Measurements from ENCODE around the gene HEXD.
"Not testable (repeated sequence)": the region's sequence is repeated elsewhere in the genome, so short reads cannot be mapped to it uniquely, and the experiment has no call there.

HEXD gene

DNA sequence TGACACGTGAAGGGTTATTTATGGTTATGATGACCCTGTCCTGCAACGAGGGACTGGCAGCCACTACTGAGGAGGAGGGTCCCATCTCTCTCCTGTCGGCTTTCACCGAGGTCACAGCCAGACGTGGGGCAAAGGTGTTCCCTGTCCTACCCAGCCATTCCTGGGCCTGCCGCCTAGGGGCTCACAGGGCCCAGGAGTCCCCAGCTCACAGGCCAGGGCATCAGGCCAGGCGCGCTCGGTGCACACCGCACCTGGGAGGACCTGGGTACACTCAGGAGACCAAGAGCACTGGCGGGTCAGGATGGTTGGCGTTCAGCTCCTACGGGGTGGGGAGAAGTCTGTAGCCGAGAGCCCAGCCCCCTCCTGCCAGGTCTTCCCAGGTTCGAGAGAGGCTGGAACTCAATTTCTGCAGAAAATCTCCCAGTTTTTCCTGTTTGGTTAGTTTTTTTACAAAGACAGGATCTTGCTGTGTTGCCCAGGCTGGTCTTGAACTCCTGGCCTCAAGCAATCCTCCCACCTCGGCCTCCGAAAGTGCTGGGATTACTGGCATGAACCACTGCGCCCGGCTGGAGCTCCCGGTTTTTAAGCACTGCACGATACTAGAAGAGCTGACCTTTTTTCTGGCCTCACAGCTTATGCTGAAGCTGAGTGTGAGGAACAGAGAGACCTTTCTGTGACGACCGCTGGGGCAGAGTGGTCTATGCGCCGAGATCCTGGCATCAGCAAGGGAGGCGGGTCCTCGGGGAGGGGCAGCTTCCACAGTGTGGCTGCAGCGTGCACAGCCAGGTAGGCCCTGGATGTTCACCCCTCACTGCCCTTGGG lies 24.7 kb downstream of the HEXD start:
- no peak for DNase-seq

DNA sequence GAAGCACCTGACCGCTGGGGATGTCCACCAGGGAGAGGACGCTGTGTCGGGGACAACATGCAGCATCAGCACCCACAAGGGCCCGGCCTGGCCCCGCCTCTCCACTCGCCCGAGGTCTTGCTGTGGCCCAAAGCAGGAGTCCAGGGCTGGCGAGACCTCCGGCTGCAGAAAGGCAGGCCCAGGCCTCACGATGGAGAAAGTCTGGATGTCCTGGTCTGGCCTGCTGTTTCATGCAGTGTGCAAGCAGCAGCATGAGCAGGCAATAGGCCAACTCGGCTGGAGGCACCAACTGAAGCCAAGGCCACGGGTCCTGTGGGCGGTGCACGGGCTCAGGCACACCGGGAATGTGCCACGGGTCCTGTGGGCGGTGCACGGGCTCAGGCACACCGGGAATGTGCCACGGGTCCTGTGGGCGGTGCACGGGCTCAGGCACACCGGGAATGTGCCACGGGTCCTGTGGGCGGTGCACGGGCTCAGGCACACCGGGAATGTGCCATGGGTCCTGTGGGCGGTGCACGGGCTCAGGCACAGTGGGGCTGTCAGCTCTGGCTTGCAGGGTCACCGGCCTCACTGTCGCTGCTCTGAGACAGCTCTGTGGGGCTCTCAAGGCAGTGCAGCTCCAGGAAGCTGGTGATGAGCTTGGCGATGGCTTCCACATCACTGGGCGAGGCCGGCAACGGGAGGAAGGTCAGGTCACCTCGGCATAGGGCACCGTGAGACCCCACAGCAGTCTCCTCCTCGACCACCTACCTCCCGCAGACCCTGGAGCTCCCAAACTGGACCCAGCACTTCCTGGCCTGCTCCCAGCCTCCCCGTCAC lies 25.5 kb downstream of the HEXD start:
- DNase-seq, result no peak

DNA sequence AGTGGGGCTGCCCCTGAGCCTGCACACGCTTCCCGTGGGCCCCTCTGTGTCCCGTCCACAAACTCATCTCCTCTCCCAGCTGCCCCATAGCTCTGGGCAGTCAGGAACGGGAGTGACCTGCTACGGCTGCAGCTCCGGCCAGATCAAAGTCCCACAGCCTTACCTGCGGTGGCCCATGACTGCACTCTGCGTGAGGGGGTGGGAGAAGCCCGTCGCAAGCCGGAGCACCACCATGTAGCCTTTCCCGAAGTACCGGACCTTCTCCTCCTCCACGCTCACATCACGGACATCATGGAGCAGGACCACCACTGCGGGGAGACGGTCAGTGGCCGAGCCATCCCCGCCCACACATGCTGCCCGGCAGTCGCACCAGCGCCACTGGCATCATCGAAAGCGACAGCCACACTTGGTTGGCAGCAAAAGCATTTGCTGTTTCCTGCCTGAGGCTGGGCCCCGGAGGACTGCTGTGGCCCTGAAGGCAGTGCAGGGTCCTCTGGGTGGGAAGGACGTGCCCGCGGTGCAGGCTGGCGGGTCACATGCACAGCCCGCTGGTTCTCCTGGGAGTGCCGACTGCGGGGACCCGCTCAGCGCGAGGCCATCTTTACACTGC lies 26.2 kb downstream of the HEXD start:
- no peak for DNase-seq

DNA sequence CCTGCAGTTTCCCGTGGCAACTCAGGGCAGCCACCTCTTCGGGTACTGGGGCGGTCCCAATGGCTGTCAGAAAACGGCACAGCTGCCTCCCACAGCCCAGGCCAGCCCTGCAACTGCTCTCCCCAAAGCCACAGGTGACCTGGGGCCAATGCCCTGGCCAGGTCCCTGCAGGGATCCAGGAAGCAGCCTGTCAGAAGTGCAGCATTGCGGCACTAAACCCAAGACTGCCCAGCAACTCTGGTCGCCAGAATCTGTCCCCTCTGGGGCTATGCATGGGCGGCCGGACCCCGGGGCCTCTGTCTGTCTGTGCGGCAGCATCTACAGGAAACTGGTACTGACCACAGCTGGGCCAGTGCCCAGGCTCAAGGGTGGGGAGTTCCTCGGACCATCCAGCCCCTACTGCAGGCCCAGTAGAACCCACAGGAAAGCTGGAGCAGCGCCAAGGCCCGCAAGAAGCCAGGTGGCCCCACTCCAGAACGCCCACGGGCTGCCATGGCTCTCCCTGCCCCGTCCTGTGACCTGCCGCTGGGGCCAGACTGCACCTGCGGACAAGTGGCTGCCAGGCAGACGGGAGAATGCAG lies 26.9 kb downstream of the HEXD start:
- no peak for DNase-seq

DNA sequence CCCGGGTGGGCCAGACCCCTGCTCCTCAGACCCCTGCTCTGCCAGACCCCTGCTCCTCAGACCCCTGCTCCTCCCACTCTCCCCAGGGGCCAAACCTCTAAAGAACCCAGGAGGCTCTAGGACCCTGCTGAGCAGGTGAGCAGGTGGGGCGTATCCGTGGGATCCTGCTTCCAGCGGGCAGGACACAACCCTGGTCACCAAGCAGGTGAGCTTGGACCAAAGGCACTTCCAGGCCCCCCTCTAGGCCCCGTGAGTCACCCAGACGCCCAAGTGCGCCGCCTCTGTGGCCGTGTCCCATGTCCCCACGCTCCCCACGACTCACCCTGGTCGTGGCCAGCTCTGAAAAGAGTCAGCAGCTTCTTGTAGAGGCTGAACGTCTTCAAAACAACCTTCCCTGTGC lies 27.4 kb downstream of the HEXD start:
- DNase-seq, result no peak

DNA sequence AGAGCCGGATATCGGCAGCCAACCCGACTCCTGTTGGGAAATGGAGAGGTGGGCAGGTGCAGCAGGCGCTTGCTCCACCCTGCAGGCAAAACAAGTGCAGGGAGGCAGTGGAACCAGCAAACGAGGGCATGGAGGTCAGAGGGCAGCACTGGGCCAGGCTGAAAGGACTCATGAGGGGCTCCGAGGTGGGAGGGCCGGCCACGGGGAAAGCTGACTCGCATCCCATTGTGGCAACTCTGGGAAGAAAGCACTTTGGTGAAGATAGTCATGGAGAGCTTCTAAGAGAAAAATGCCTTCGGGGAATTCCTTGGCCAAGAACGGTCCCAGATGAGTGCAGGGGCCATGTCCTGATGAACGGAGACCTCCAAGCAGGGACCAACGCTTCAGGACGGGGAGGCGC lies 28.0 kb downstream of the HEXD start:
- DNase-seq, result no peak

DNA sequence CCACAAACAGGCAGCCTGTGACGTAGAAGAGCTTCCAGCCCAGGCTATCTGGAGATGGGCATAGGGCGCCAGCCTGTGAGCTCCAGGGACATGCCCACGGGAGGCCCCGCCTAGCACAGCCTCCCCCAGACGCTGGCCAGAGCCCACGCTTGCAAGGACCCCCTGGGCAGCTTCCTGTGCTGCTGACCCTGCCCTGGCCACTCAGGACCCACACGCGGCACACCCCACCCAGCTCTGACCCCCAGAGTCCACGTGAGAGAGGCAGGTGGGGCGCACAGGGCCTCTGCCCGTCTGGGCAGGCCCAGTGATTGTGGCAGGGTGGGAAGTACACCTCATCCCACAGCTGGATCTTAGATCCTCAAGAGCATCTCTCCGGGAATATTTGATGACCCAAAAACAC lies 28.5 kb downstream of the HEXD start:
- DNase-seq, result no peak

DNA sequence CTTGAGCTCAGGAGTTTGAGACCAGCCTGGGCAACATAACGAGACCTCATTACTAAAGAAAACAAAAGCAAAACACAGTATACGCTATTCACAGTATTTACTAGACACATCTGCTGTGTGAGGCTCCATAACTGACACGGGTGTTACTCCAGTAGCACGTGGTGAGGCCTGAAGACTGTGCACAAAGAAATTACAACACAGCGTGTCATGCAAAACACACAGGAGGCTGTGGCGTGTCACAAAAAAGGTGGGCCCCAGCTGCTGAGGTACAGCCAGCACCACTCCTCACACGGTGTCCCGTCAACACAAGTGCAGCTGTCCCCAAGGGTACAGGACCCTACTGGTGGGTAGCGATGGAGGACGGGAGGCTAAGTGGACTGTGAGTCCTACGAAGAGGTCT lies 29.7 kb downstream of the HEXD start:
- no peak for DNase-seq

DNA sequence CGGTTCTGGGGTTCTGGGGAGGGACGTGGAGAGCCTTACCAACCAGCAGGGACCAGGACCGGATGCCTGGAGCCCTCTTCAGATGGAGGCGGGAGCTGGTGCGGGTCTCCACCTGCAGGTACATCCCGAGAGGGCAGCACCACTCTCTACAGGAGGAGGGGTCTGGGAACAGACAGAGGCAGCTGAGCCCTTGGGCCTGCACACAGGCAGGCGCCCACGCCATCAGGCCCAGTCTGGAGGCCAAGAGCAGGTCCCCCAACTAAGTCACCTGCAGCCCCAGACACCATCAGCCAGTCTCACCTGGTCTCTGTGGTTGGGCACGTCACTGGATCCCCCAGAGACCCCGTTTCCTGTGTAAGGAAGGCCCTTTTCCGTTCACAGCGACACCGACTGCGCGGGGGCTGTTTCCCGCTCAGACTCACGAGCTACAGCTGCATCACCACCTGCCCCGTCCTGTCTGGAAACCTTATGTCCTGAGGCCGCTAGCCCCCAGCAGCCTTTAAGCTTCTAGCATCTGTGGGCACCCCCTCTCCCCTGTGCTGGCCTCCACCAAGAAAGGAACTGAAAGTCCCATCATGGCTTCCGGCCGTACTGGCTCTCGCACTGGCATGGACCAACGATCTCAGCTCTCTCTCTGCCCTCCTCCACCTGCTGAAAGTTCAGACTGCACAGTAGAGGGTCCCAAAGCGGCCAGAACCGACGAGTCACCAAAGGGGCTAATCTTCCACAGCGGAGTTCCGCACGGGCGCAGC lies 31.2 kb downstream of the HEXD start:
- peak; percentile 49 for DNase-seq

DNA sequence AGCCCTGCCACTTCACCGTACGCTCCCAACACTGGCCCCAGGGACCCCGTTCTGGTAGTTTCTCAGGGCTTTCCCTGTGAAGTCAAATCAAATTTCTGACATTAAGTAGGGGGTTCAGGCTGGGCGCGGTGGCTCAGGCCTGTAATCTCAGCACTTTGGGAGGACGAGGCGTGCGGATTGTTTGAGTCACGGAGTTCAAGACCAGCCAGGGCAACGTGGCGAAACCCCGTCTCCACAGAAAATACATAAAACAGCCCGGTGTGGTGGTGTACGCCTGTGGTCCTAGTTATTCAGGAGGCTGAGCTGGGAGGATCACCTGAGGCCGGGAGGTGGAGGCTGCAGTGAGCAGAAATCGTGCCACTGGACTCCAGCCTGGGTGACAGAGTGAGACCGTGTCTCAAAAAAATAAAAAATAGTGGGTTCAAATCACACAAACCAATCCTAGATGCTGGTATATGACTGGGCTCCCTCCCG lies 31.8 kb downstream of the HEXD start:
- peak; percentile 29 for DNase-seq

DNA sequence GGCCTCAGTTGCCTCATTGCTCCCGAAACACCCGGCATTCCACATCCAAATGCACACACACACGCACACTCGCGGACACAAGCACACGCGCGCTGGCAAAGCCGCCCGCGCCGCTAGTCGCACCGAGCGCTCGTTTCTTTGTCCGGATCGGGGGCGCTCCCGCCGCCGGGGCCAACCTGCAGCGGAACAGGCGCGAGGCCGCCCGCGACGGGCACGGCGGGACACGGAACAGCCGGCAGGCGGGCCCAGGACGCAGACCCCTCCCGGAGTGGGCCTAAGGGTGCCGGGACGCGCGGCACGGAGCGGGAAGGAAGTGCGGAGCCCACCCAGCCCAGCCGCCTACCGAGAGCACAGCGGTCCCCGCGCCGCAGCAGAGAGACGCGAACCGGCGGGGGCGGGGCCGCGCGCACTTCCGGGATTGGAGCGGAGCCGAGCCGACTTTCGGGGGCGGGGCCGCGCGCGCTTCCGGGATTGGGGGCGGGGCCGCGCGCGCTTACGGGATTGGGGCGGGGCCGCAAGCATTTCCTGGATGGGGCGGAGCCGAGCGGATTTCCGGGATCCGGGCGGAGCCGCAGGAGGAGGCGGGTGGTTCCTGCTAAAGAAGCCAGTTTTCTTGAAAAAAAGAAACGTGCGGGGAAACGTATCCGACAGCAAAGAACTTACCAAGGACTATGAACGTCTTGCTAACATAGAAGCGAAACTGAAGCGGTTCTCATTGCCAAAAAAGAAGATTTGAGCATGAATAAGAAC lies 32.4 kb downstream of the HEXD start, which contains the start of gene CYBC1:
TSS of gene CYBC1 (minus strand) at position 396 of the 750 bp plus-strand sequence. CDS start 1,498 bp downstream, outside the sequence.
- peak; percentile 91 for DNase-seq

DNA sequence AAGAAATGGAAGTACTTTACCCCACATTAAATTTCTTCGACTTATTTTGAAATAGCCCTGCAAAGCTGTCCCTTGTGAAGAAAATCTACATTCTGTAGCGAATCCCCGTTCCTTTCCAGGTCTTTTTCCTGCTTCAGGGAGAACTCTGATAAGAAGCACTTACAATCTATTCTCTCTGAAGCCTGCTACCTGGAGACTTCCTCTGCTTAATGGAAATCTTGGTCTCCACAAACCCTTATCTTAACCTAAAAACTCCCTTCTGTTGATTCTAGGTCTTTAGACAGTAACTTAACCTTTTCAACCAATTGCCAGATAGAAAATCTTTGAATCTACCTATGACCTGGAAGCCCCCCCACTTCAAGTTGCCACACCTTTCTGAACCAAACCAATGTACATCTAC lies 34.0 kb downstream of the HEXD start:
- no peak for DNase-seq

DNA sequence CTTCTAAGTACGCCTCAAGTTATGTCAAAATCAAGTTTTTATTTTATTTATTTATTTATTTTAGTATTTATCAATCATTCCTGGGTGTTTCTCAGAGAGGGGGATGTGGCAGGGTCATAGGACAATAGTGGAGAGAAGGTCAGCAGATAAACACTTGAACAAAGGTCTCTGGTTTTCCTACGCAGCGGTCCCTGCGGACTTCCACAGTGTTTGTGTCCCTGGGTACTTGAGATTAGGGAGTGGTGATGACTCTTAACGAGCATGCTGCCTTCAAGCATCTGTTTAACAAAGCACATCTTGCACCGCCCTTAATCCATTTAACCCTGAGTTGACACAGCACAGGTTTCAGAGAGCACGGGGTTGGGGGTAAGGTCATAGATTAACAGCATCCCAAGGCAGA lies 35.0 kb downstream of the HEXD start:
- DNase-seq, result not testable (repeated sequence)

DNA sequence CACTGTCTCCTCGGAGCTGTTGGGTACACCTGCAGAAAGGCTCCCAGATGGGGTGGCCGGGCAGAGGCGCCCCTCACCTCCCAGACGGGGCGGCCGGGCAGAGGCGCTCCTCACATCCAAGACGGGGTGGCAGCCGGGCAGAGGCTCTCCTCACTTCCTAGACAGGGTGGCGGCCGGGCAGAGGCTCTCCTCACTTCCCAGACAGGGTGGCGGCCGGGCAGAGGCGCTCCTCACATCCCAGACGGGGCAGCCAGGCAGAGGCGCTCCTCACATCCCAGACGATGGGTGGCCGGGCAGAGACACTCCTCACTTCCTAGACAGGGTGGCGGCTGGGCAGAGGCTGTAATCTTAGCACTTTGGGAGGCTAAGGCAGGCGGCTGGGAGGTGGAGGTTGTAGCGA lies 35.6 kb downstream of the HEXD start:
- not testable (repeated sequence) for DNase-seq

DNA sequence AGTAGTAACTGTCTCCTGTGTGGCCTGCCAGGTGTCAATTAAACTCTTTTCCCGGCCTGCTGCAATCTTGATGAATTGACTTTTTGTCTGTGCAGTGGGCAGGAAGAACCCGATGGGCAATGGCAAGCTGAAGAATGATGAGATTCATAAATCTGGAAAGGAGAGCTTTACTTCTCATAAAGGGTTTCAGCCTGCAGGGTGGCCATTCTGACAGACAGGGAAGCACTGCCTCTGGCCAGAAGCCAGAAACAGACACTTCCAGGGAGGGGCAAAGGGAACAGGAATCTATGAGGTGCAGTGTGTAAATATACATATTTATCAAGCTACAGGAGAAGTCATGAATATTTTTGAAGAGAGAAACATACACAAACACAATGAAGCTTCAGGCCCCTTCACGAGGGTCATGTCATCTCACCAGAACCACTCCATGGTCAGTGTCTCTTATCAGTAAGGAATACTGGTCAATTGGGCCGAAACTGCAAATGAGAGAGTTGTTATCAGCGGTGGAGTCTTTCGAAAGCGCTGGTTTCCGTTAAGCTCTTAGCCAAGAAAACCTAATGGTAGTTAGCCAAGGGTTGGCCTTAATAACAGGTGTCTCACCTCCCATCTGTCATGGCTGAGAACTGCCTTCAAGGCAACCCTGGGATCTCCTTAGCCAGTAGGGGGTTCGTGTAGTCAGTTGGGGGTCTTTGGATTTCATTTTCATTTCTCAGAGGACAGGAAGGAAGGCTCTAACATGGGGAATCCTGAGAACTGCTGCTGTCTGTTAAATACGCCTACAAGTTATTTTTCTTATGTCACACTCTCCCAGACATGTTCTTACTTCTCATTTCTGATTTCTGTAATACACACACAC lies 39.2 kb downstream of the HEXD start:
- DNase-seq, result no peak

DNA sequence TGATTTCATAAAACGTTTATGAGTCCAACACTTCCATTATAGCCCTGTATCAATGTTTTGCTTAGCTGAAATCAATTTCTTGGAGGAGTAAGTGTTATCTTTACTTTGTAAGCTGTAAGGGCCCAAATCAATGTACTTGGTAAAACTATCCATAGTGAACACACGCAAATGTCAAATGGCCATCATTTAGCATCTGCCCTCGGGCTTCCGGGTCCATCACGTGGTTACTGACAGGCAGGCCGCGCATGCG lies 39.7 kb downstream of the HEXD start:
- DNase-seq, result no peak

DNA sequence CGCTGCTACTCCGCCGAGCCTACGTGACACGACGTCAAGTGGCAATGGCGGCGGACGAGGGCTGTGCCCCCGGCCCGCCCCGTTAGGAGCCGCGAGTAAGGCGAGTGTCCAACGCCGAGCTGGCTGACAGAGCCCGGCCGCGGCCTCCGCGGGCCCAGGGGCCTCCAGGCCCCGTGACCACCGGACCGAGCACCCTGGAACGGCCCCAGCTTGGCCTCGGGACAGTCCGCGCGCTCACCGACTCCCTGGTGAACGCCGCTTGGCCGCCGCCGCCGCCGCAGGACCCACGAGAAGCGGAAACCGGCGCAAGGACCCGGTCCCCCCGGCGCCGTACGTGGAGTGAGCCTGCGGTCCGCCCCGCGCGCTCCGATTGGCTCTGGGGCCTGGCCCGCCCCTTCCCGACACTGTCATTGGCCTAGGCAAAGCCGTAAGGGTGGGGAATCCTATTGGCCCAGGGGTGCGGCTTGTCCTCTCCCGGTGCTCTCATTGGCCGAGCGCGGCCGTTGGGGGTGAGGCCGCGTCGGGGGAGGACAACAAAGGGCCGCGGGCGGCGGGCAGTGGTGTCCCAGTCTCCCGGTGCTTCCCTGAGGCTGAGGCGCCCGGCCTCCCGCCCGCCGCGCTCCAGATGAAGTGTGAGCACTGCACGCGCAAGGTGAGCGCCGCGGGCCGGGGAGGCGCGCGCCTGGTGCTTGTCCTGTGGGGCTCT lies 40.2 kb downstream of the HEXD start, which contains the start of gene NARF:
TSS of gene NARF (plus strand) at position 563 of the 706 bp plus-strand sequence. CDS start at position 626, 63 bp downstream.
- DNase-seq, result peak; percentile 92

DNA sequence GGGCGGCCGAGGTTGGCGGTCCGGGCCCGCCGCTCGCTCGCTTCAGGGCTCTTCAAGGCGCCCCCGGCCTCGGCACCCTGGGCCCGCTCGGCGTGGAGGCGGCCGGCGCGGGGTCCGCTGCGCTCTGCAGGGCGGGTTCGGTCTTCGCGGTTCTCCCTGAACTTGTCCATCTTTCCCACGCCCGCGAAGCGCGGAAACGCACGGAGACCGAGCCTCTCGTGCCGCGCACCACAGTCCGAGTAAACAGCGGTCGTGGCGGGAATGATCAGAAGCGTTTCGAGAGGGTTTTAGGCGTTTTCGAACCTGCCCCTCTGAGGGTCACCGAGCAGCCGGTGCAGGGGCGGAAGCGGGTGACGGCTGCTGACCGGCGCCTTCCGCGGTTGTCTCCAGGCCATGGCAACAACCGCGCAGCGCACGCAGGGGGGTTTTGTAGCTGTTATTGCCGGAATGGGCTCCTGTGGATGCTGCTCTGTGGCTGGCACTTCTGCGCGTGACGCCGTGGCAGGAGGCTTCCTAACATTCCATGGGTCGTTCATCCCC lies 40.8 kb downstream of the HEXD start:
- no peak for DNase-seq

DNA sequence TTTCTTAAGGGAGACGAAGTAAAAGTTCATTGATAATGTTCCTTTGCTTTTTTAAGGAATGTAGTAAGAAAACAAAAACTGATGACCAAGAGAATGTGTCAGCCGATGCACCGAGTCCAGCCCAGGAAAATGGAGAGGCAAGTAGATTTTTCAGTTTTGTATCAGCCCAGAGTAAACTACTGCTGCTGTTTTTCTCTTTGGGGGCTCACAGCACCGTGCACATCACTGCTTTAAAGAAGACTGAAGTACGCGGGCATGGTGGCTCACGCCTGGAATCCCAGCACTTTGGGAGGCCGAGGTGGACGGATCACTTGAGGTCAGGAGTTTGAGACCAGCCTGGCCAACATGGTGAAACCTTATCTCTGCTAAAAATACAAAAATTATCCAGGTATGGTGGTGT lies 41.8 kb downstream of the HEXD start:
- not testable (repeated sequence) for DNase-seq
